SK-MEL-5 (cell line): ENCODE measurements around the gene PRCC. TPM values are rescaled to one million over a fixed set of nuclear protein-coding genes. Genes with fewer than 3 reads are reported as not detected.

Experiments used
- DNase-seq: peaks from one replicate; pipeline ENCODE4 v3.0.0-alpha.2; 2016; ENCODE audit warnings: low read depth, low spot score
- in situ Hi-C: cut with HindIII; loops from 2 replicates; pipeline ENCODE4 v1.10.0; 2016; ENCODE audit warnings: low sequenced_read_pairs, high pct_unique_total_duplicates, low pct_unique_long_range_greater_than_20kb
- total RNA-seq: library from RNA; depleted of rRNA; stranded (reverse); fragments of >200 nt; shearing (Covaris generic); gene quantifications from 2 replicates; pipeline ENCODE4 v1.2.3, GENCODE V29; 2014

Gene PRCC
- total RNA-seq, 1 experiment from 2014 or later = 34.0 TPM

GRCh38 chr1:156804572-156805243, 37.4 kb downstream of the PRCC start:
- DNase-seq = no peak
- in situ Hi-C loops = no loop called here

DNA sequence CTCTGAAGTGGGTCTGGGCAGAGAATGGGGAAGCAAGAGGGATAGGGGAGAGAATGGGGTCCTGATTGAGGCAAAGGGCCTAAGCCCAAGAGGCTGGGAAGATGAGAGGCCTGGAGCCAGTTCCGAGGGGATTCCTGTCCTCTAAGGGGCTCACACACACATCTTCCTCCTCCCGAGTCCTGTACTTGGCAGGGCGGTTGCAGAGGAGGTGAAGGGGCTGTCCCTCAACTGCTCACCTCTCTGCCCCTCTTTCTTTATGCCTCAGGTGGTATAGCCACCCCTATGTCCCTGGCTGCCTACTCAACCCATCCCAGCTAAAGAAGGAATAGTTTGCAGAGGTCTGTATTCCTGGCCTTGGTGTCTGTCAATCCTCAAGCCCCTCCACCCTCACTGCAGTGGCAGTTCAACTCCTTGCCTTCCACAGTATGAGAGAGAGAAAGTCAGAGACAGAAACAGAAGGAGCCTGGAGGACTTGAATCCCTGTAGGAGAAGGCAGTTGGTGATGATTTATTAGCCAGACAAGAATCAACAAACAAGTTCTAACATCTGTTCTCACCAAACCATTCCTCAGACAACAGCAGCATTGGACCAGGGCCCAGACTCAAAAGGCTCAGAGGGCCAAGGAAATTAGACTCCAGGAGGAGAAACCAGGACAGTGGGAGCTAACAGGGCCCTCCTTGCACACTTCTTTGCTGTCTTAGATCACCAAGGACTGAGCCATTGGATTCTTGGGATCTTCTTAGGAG, 38.6 kb downstream of the PRCC start:
- no peak for DNase-seq
- in situ Hi-C loops = no loop called here

- in situ Hi-C loops = no loop called here
- no peak for DNase-seq
These were observed 39.4 kb downstream of the PRCC start for GRCh38 chr1:156806512-156807440.

DNA sequence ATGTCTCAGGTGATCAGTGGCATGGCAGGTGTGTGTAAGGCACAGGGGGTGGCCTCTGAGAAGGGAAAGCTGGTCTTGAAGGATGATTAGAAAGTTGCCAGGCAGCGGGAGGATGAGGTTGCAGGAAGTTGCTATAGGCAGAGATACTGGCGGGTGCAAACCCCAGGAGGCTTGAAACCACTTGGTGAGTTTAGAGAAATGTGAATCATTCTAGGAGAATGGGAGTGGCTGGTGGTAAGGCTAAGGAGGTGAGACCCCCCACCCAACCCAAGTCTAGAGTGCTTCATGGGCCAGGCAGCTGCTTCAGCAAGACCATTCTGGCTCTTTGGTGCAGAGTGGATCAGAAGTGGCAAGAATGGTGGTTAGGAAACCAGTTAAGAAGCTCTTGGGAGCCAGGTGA, 40.3 kb downstream of the PRCC start:
- no peak for DNase-seq
- in situ Hi-C loops = no loop called here

GRCh38 chr1:156808186-156809030, 41.1 kb downstream of the PRCC start:
- in situ Hi-C loops = no loop called here
- DNase-seq = no peak

DNA sequence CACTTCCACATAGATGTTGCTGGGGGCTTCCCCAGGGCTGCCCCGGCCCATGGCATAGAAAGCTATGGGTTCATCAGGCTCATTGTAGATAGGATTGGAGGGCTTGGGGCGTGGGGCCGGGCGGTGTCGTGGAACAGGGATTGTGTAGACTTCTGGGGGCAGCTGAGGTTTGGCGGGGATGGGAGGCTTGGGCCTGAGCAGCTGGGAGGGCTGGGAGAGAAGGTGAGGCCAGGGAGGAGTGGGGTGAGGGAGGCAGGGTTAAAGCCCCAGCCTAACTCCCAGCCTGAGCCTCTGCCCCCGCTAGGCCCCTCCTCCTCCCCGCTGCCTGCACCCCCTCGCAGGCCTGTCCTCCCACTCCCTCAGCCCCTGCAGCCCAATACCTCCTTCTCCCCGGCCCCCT, 41.9 kb downstream of the PRCC start:
- no peak for DNase-seq
- in situ Hi-C loops = no loop called here

GRCh38 chr1:156809711-156810366, 42.5 kb downstream of the PRCC start:
- DNase-seq = no peak
- in situ Hi-C loops = no loop called here

GRCh38 chr1:156811168-156811567, 43.8 kb downstream of the PRCC start:
- no peak for DNase-seq
- in situ Hi-C loops = no loop called here

GRCh38 chr1:156812293-156812990, 45.1 kb downstream of the PRCC start:
- in situ Hi-C loops = no loop called here
- DNase-seq = no peak

DNA sequence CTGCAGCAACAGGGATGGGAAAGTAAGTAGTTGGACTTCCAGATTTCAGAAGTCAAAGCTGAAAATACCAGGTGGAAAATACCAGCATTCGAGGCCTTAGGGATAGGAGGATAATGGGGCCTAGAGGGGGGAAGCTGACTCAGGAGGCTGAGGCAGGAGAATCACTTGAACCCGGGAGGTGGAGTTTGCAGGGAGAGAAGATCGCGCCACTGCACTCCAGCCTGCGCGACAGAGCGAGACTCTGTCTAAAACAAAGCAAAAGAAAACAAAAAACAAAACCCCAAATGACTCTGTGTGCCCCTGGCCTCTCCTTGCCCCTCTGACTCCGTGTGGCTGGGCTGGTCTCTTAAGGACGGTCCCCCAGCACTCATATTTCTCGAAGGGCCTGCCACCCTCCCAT, 46.0 kb downstream of the PRCC start:
- no peak for DNase-seq
- in situ Hi-C loops = no loop called here

DNA sequence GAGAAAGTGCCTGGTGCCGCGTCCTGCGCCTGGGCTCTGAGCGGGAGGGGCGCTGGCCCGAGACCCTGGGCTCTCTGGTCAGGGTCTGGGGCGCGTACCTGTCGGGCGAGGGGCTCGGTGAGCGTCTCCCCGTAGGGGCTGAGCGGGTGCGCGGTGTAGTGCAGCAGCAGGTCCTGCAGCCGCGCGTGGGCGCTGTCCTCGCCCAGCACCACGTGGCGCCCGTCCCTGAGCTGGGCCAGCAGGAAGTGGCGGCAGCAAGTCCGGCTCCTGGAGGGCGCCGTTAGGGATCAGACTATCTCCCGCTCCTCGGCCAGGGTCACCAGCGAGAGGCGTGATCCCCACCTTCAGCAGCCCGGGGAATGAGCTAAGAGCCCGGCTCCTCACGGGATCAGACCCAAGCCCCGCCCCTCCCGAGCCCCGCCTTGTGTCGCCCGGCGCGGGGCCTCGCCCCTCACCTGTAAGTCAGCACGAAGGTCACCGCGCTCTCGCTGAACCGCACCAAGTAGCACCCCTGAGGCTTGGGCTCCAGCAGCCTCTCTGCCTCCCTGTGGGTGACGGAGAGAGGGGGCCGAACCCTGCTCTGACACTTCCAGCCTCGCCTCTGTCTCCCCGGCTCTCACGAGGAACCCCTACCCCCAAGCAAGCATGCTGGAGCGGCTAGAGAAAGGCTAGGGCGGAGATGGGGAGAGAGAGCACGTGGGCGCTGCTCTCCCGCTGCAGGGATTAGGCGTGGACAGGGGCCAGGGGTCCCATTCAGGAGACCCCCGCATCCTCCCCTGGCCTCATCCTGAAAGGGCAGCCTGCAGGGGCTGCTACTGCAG, 46.6 kb downstream of the PRCC start:
- in situ Hi-C loops = no loop called here
- DNase-seq = no peak

DNA sequence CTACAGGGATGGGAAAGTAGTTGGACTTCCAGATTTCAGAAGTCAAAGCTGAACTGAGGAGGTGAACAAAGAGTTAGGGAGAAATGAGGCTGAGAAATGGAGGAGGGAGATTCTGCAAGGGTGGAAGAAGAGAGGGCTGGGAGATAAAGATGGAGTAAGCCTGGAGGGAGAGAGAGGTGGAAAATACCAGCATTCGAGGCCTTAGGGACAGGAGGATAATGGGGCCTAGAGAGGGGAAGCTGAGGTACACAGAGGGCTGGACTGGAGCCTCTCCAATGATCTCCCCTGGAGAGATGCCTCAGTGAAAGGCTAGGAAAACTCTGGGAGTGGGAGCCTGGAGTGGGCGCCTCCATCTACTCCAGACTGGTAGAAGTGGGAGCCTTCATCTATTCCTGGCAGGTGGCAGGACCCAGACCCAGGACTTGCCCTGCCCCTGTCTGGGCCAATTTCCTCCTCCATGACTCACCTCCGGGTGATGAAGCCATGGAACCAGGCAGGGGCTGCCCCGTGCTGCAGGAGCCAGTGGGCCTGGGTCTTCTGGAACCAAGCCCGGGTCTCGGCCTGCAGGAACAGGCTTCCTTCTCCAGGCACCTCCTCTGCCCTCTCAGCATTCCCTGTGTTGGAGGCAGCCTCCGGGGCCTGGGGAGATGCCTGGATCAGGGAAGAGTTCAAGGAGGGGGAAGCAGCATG, 47.4 kb downstream of the PRCC start:
- DNase-seq = no peak

GRCh38 chr1:156815307-156815826, 48.0 kb downstream of the PRCC start:
- in situ Hi-C loops = no loop called here
- peak; percentile 13 for DNase-seq

More for the DNA sequence above, 47.4 kb downstream of the PRCC start:
- in situ Hi-C loops = no loop called here

- in situ Hi-C loops = no loop called here
- DNase-seq = no peak
These were observed 48.7 kb downstream of the PRCC start for GRCh38 chr1:156815961-156816422.
